OCI-LY7 (cell line): Measurements from ENCODE around the gene CNTF. TPM values are rescaled to one million over a fixed set of nuclear protein-coding genes. Genes with fewer than 3 reads are reported as not detected.

Experiments used
- BruUV-seq: library from RNA; stranded (reverse); fragments of 400-500 nt; replicated peaks from 2 replicates; lab custom pipeline; 2021; lab: Mats Ljungman, UMichigan
- CTCF ChIA-PET: fragments of 300-600 bp; sonication (Branson Sonifier 250); formaldehyde crosslinking; loops from one replicate; lab custom pipeline; 2022; ENCODE audit warnings: antibody characterized with exemption; ENCODE audit not compliant: unreplicated experiment; lab: Charles Lee
- POLR2A ChIA-PET: fragments of 300-600 bp; sonication (Branson Sonifier 250); formaldehyde crosslinking; loops from one replicate; lab custom pipeline; 2022; ENCODE audit warnings: antibody characterized with exemption; lab: Charles Lee
- DNase-seq: peaks from one replicate; pipeline ENCODE4 v3.0.0-alpha.2; 2015; ENCODE audit warnings: low spot score
- H2AFZ ChIP-seq: fragments of 200-600 bp; sonication (generic), shearing (Covaris generic); 2 replicates; pipeline ENCODE4 v1.6.1; 2014; ENCODE audit warnings: mild to moderate bottlenecking, antibody characterized with exemption, low read length, moderate library complexity
- H3K27ac ChIP-seq: fragments of 200-600 bp; sonication (generic); 2 replicates; pipeline ENCODE4 v1.5.1; 2014; ENCODE audit warnings: mixed run types, low read depth, mild to moderate bottlenecking, moderate library complexity, low read length, inconsistent platforms; ENCODE audit not compliant: poor library complexity, severe bottlenecking
- H3K36me3 ChIP-seq: fragments of 200-600 bp; sonication (generic); 2 replicates; pipeline ENCODE4 v1.6.1; 2014; ENCODE audit warnings: mild to moderate bottlenecking, antibody characterized with exemption, low read length, moderate library complexity, mixed read lengths; ENCODE audit not compliant: insufficient read depth
- H3K4me1 ChIP-seq: fragments of 200-600 bp; sonication (generic); 2 replicates; pipeline ENCODE4 v1.5.1; 2014; ENCODE audit warnings: mild to moderate bottlenecking, low read length; ENCODE audit not compliant: insufficient read depth, poor library complexity, severe bottlenecking
- H3K4me2 ChIP-seq: fragments of 200-600 bp; sonication (generic); 2 replicates; pipeline ENCODE4 v1.6.1; 2014; ENCODE audit warnings: mild to moderate bottlenecking, low read length
- H3K4me3 ChIP-seq: fragments of 200-600 bp; sonication (generic); 2 replicates; pipeline ENCODE4 v1.5.1; 2014; ENCODE audit warnings: mild to moderate bottlenecking, low read depth, low read length; ENCODE audit not compliant: poor library complexity, severe bottlenecking
- H3K79me2 ChIP-seq: fragments of 200-600 bp; sonication (generic); 2 replicates; pipeline ENCODE4 v1.6.1; 2016; ENCODE audit warnings: low read depth, mild to moderate bottlenecking, low read length, moderate library complexity, mixed read lengths; ENCODE audit not compliant: insufficient read depth
- H3K9me2 ChIP-seq: fragments of 200-600 bp; sonication (generic); 2 replicates; pipeline ENCODE4 v1.6.1; 2016; ENCODE audit warnings: mild to moderate bottlenecking, low read length, mixed read lengths; ENCODE audit not compliant: insufficient read depth
- H3K9me3 ChIP-seq: fragments of 200-600 bp; sonication (generic); 2 replicates; pipeline ENCODE4 v1.6.1; 2014; ENCODE audit warnings: mild to moderate bottlenecking, mixed run types, low read length, mixed read lengths
- H4K20me1 ChIP-seq: fragments of 200-600 bp; sonication (generic); 2 replicates; pipeline ENCODE4 v1.6.1; 2014; ENCODE audit warnings: mild to moderate bottlenecking, antibody characterized with exemption, low read length, moderate library complexity, mixed read lengths; ENCODE audit not compliant: insufficient read depth
- EZH2phosphoT487 ChIP-seq: fragments of 200-600 bp; sonication (generic); IDR thresholded peaks from 2 replicates; pipeline ENCODE4 v1.6.1; 2018; ENCODE audit warnings: low read depth, borderline replicate concordance, mild to moderate bottlenecking, mixed run types, antibody characterized with exemption, low read length, moderate library complexity, mixed read lengths
- intact Hi-C: fragments of 100-400 bp; cut with micrococcal nuclease; formaldehyde crosslinking; loops from one replicate; pipeline ENCODE4 v1.10.0; 2022; ENCODE audit not compliant: unreplicated experiment
- total RNA-seq, 2 experiments: library from RNA; depleted of rRNA in 1 of 2; stranded (reverse); fragments of >200 nt in 1 of 2; shearing (Covaris generic) in 1 of 2; gene quantifications; 2 replicates each; pipeline ENCODE4 v1.2.3, GENCODE V29; 2014 to 2022
- TF ChIP-seq, protein P1 (sequence below): fragments of 200-600 bp; sonication (generic); conservative IDR thresholded peaks from 2 replicates; pipeline ENCODE4 v1.5.1; 2014; ENCODE audit warnings: mild to moderate bottlenecking, antibody characterized with exemption, low read length, moderate library complexity, mixed read lengths

Gene CNTF
- total RNA-seq, 2 experiments from 2014 or later = 3.3 to 3.4 TPM

DNA sequence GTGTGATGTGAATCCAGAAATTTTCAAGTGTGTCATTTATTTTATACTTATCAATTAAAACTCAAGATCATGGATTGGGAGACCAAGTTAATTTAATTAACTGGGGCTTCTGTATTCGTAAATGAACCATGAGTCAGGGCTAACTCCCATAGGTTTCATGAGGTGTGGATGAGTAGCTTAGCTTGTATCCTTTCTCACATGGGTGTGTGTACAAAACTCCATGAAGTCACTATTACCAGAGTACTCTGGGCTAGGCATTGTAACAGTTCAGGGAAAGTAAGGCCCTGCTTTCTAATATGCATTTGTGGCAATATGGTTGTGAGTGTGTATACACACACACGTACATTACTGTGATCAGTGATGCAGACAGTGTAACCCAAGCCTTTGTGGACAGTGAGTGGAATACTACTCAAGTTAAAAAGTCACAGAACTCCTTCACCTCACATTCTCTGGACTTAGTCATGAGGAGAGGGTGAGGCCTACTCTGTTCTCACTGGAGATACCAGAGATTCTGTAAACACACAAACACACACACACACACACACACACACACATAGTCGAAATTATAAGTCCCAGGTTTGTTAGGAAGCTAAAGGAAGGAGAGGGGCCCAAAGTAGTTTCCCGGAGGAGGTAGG lies 3.5 kb downstream of the CNTF start:
- no peak overlapping the region for H3K4me2 ChIP-seq
- no peak for DNase-seq
- H3K79me2 ChIP-seq = no peaks in the 10 kb centered on the region
- H2AFZ ChIP-seq = no peak overlapping the region
- CTCF ChIA-PET = no interaction called here
- TF ChIP-seq EZH2phosphoT487 = no peak
- no peaks in the 10 kb centered on the region; the same call in 1 of the 2 replicates for H3K9me2 ChIP-seq
- no peaks in the 10 kb centered on the region for H4K20me1 ChIP-seq
- POLR2A ChIA-PET = interaction anchor here (0.7 kb wide), 1 partner anchor 106 kb away, joined by 3 read pairs; no protein-coding TSS in a partner anchor
- no peak overlapping the region for H3K4me3 ChIP-seq
- intact Hi-C loops = no loop called here
- H3K9me3 ChIP-seq = no peaks in the 10 kb centered on the region
- peaks cover 71% of the 10 kb centered on the region for H3K36me3 ChIP-seq
- H3K27ac ChIP-seq = no peak overlapping the region
- BruUV-seq = no TSS peak
- H3K4me1 ChIP-seq = peaks cover 12% of the 10 kb centered on the region

DNA sequence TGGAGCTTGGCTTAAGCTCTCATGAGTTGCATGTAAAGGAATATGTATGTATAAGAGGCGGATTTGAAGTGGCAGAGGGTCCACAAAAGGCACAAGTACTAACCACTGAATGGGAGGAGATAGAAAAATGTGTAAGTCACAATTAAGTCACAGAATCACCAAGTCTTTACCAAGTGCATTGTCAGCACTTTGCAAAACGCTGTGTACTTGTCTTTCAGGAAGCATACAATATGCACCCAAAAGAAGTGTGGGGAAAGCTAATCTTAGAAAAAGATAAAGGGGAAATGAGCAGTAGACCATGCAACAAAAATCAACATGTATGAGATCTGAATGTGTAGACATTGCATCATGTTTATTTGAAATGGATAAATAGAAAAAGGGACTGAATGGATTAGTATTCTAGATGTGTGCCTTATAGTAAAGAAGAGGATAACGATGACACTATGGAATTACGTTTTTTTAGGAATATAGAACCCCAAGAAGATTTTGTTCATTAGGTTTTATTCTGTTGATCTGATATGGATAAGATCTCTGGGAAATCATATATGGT lies 4.5 kb downstream of the CNTF start:
- intact Hi-C loops = no loop called here
- POLR2A ChIA-PET = interaction anchor here (1.3 kb wide), 1 partner anchor 12 kb away, joined by 3 read pairs; no protein-coding TSS in a partner anchor

DNA sequence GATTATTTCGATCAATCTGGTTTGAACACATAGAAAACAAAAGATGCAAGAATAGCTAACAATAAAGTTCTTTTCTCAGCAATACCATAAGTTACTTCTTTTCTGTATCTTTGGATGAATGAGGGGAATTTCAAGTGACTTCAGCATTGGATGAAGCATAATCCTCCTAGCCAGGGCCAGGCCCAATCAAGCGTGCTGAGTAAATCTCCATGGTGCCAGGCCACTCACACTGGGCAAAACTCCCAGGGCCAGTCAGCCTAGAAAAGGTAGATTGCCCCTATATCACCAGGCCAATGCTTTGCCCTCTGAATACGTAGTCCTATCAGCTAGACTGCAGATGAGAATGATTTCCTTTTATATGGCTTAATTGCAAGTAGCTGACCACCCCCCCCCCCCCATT lies 6.0 kb downstream of the CNTF start:
- Histone ChIP-seq H3K36me3 (peaks cover 46% of the 10 kb centered on the region), H3K9me3 (no peaks in the 10 kb centered on the region), H3K9me2 (no peaks in the 10 kb centered on the region), H4K20me1 (no peaks in the 10 kb centered on the region), H3K4me3 (no peak overlapping the region), H2AFZ (no peak overlapping the region), H3K27ac (no peak overlapping the region), H3K79me2 (no peaks in the 10 kb centered on the region), H3K4me2 (no peak overlapping the region), H3K4me1 (peaks cover 12% of the 10 kb centered on the region)
- intact Hi-C loops = no loop called here
- no peak for DNase-seq
- ChIA-PET POLR2A (interaction anchor here (0.6 to 1.3 kb wide), 3 partner anchors 11 to 687 kb away, joined by 3 to 4 read pairs (median 4); no protein-coding TSS in a partner anchor), CTCF (interaction anchor here (1.1 to 1.5 kb wide), 2 partner anchors 33 to 59 kb away, joined by 3 to 4 read pairs; no protein-coding TSS in a partner anchor)
- BruUV-seq = no TSS peak
- TF ChIP-seq, protein P1, sequence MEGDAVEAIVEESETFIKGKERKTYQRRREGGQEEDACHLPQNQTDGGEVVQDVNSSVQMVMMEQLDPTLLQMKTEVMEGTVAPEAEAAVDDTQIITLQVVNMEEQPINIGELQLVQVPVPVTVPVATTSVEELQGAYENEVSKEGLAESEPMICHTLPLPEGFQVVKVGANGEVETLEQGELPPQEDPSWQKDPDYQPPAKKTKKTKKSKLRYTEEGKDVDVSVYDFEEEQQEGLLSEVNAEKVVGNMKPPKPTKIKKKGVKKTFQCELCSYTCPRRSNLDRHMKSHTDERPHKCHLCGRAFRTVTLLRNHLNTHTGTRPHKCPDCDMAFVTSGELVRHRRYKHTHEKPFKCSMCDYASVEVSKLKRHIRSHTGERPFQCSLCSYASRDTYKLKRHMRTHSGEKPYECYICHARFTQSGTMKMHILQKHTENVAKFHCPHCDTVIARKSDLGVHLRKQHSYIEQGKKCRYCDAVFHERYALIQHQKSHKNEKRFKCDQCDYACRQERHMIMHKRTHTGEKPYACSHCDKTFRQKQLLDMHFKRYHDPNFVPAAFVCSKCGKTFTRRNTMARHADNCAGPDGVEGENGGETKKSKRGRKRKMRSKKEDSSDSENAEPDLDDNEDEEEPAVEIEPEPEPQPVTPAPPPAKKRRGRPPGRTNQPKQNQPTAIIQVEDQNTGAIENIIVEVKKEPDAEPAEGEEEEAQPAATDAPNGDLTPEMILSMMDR = no peak
- TF ChIP-seq EZH2phosphoT487 = no peak

More for the DNA sequence above, 4.5 kb downstream of the CNTF start:
- H3K79me2 ChIP-seq = no peaks in the 10 kb centered on the region
- H2AFZ ChIP-seq = no peak overlapping the region
- peaks cover 12% of the 10 kb centered on the region for H3K4me1 ChIP-seq
- TF ChIP-seq, protein P1 = no peak
- no peak for TF ChIP-seq EZH2phosphoT487
- no peak overlapping the region for H3K4me3 ChIP-seq
- H3K9me3 ChIP-seq = no peaks in the 10 kb centered on the region
- no peaks in the 10 kb centered on the region for H4K20me1 ChIP-seq
- no peak overlapping the region for H3K27ac ChIP-seq
- BruUV-seq = no TSS peak
- CTCF ChIA-PET = interaction anchor here (0.6 kb wide), 1 partner anchor 292 kb away, joined by 4 read pairs; no protein-coding TSS in a partner anchor
- DNase-seq = no peak
- H3K36me3 ChIP-seq = peaks cover 60% of the 10 kb centered on the region
- H3K4me2 ChIP-seq = no peak overlapping the region
- H3K9me2 ChIP-seq = no peaks in the 10 kb centered on the region
